H54 (cell line): ENCODE measurements around the gene TANGO6.

Experiments
- DNase-seq: peaks from one replicate; pipeline ENCODE4 v3.0.0; 2011; ENCODE audit warnings: low spot score, mixed read lengths; ENCODE audit not compliant: insufficient read length
- FAIRE-seq: peaks from 3 replicates; lab custom pipeline; 2011; peaks lifted over from hg19 to GRCh38; lab: Jason Lieb, UNC
- POLR2A ChIP-seq: IDR thresholded peaks from 2 replicates; pipeline ENCODE4 v1.6.1; 2011; ENCODE audit warnings: low read depth, mild to moderate bottlenecking, low read length

The TANGO6 gene

DNA sequence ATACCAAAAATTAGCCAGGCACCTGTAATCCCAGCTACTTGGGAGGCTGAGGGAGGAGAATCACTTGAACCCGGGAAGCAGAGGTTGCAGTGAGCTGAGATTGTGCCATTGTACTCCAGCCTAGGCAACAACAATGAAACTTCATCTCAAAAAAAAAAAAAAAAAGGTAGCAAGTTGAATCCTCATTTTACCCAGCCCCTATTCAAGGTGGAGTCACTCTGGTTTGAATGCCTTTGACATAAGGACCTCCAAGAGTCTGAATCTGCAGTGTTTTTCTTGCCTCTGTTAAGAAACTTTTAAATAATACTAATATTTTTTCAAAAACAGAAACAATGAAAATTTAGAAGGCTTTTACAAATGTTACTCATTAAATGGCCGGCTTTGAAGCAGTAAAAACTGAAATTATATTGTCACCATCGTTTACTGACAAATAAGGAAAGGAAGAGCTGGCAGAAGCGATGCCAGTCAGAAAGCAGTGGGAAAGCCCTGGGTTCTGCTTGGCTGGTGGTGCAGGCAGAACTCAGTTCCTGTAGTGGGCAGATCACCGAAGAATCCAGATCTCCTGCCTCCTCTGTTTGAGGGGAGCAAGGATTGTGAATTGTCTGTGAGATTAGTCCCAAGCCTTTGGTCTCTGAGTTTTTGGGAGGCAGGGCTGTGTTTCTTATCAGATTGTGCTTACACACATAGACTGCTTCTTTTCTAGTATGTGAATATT lies 162.5 kb downstream of the TANGO6 start:
- DNase-seq (no peak), FAIRE-seq (no peak)
- TF ChIP-seq POLR2A = no peak

DNA sequence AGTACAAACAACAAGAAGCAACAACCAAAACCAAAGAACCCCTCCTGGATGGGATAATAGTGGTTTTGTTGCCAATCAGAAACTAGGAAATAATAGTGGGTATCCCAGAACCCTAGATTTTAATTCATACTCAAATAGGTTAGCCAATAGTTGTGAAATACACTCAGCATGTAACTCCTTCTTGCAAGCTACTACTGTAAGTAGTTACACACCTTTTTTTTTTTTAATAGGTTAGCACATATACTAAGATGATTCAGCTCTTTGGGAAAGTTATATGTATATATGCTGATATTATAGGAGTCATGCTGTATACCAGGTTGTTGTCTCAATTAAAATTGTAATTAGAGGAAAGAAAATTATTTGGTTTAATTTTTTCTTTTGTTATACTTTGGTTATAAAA lies 169.6 kb downstream of the TANGO6 start:
- no peak for TF ChIP-seq POLR2A
- FAIRE-seq (no peak), DNase-seq (no peak)

DNA sequence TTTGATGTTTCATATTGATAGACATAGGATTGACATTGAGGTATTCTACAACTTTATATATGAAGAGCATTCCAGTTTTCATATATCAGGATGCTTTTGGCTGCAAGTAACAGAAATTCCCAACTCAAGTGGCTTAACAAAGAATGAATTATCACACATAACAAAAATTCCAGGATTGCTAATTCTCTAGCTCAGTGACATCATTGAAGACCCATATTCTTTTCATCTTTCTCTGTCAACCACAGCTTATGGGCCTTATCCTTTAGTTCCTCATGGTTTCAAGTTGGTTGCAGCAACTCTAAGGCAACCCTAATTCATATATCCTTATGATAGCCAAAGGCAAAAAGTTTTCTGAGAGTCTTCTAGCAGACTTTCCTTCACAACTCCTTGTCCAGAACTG lies 170.7 kb downstream of the TANGO6 start:
- DNase-seq (no peak), FAIRE-seq (no peak)
- no peak for TF ChIP-seq POLR2A

DNA sequence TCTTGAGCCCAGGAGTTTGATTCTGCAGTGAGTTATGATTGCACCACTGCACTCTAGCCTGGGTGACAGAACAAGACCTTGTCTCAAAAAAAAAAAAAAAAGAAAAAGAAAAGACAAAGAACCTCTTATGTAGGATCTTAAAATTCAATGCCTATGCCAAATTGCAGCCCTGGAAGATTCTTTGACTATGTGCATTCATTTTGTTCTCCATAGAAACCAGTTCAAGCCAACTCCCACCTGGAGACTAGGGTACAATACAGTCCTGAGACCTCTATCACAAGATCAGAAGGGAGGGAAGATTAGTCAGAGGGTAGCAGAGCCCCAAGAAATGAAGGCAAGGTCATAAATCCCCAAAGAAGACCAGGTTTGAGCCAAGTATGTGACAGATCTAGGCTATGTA lies 171.5 kb downstream of the TANGO6 start:
- peak; percentile 15 for FAIRE-seq
- no peak for TF ChIP-seq POLR2A
- no peak for DNase-seq

DNA sequence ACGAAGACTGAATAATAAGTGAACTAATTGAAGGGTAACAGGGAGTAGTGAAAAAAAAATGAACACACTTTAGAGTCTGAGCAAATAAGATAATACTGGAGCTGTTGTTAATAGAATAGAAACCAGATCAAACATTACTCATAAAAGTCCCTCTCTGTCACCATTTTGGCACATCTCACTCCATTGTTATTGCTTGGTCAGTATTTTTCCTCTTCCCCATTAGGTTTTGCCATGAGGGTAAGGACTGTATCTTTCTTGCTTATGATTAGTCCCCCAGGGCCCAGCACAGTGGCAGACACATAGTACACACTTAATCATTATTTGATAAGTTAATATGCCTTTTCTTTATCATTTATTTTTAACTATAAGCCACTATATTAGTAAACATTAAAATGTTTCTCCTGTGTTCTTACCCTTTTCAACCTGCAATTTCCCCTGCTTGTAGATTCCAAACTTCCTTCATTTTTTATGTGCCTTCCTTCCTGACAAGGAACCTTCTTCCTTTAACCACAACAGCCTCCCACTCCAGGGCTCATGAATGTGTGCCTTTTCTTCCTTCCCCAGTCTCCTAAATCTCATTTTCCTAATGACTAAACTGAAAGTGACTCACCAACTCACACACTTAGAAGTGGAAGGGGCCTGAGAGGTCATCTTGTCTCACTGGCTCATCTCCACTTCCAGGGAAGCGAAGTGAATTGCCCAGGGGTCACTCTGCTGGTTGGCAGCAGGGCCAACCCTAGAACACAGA lies 173.9 kb downstream of the TANGO6 start:
- DNase-seq (peak; percentile 68), FAIRE-seq (peak; percentile 98)
- TF ChIP-seq POLR2A = no peak

DNA sequence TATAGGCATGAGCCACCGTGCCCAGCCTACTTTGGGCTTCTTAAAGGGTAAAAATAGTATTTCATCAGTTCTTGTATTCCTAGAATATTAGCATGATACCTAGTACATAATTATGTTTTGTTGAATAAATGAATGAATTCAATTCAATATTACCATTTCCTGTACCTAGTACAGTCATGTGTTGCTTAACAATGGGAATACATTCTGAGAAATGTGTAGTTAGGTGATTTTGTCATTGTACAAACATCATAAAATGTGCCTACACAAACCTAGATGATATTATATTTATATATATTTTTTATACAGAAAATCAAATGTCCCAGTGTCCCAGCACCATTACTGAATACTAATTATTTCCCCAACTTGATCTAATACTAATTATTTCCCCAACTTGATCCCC lies 176.5 kb downstream of the TANGO6 start:
- FAIRE-seq (no peak), DNase-seq (no peak)
- TF ChIP-seq POLR2A = no peak

DNA sequence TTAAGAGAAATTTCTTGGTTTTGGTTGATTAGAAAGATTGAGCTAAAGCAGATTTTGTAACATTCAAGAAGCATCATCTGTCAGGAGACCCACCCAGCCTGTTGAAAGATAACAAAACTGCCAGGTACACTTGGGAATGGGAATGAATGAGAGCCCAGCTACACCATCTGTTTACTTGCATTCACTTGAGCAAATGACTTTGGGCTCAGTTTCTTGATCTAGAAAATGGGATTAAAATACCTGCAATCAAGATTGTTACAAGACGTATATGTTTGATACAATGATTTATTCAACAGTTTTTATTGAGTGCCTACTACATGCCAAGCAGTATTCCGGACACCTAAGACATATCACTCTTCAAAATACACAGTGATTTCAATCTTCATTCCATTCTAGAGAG lies 185.8 kb downstream of the TANGO6 start:
- DNase-seq (no peak), FAIRE-seq (no peak)
- TF ChIP-seq POLR2A = no peak

DNA sequence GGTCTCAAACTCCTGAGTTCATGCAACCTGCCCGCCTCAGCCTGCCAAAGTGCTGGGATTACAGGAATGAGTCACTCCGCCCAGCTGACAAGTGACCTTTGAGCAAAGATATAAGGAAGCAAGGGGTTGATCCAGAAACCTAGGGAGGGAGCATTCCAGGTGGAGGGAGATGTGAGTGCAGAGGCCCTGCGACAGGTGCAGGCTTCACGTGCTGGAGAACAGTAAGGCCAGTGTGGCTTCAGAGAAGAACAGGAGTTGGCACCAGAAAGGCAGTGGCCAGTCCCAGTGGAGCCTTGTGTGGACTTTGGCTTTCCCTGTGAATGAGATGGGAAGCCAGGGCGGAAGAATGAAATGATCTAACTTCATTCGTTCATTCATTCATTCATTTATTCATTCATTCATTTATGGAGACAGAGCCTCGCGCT lies 188.6 kb downstream of the TANGO6 start:
- DNase-seq = no peak
- no peak for FAIRE-seq

DNA sequence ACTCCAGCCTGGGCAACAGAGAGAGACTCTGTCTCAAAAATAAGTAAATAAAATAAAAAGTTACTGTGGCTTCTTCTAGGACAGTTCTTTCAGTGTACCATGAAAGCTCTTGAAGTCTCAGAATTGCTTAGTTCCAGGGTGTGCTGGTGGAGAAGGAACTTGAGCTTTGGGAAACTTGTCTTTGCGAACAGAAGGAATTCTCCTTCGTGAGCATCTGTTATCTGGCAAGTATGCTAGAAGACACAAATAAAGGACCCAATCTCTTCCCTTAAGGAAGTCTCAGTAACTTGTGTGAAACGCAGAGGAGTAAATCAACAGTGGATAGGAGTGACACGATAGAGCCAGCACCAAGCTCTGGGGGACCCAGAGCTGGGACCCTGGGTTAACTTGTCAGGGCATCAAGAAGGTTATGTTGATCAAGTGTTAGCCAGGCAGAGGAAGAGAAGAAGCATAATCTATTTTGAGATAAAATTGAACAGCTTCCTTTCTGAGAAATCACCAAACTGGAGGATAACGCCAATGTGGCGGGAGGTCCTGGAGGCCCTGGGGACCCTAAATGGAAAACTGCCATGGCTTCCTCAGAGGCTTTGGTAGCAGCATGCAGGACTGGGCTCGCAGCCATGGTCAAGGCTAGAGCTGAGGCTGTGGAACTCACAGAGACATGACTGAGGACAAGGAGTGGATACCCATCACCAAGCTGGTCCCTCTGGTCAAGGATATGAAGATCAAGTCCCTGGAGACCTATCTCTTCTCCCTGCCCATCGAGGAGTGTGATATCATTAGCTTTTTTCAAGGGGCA lies 190.0 kb downstream of the TANGO6 start:
- FAIRE-seq = no peak
- no peak for DNase-seq
- TF ChIP-seq POLR2A = no peak

More for the DNA sequence above, 188.6 kb downstream of the TANGO6 start:
- TF ChIP-seq POLR2A = no peak

DNA sequence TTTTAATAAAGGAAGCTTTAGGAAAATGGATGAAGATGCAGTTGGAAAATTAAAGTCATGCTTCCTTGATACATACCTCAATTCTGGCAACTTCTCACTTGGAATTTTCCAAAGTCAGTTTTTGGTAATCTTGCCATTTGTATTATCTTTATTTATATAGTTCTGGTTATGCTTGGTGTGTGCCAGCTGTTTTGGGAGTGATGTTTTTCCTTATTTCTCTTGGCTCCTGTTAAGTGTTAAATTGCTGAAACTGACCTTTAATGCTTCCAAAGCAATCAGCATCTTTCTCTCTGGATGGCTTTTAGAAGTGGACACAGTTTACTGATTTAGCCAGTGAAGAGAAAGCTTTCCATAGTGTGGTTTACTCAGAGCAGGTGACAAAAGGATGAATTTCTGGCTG lies 192.0 kb downstream of the TANGO6 start:
- FAIRE-seq = no peak
- TF ChIP-seq POLR2A = no peak
- DNase-seq = no peak

DNA sequence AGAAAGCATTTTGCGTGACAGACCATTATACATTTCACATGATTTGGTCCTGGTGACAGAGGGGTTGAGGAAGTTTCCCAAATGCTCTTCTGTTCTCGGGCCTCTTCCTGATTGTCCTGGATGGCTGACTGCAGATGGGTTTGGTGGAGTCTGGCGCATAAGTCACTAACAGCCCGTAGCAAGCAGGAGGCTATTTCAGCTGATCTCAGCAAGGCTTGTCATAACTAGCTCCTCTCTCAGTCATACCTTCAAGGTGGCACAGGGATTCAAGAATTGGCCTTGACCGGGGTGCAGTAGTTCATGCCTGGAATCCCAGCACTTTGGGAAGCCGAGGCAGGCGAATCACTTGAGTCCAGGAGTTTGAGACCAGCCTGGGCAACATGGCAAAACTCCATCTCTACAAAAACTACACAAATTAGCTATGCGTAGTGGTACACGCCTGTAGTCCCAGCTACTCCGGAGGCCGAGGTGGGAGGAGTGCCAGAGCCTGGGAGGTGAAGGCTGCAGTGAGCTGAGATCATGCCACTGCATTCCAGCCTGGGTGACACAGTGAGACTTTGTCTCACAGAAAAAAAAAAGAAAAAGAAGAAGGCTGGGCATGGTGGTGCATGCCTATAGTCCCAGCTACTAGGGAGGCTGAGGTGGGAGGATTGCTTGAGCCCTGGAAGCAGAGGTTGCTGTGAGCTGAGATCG lies 193.2 kb downstream of the TANGO6 start:
- no peak for TF ChIP-seq POLR2A
- no peak for DNase-seq
- no peak for FAIRE-seq

DNA sequence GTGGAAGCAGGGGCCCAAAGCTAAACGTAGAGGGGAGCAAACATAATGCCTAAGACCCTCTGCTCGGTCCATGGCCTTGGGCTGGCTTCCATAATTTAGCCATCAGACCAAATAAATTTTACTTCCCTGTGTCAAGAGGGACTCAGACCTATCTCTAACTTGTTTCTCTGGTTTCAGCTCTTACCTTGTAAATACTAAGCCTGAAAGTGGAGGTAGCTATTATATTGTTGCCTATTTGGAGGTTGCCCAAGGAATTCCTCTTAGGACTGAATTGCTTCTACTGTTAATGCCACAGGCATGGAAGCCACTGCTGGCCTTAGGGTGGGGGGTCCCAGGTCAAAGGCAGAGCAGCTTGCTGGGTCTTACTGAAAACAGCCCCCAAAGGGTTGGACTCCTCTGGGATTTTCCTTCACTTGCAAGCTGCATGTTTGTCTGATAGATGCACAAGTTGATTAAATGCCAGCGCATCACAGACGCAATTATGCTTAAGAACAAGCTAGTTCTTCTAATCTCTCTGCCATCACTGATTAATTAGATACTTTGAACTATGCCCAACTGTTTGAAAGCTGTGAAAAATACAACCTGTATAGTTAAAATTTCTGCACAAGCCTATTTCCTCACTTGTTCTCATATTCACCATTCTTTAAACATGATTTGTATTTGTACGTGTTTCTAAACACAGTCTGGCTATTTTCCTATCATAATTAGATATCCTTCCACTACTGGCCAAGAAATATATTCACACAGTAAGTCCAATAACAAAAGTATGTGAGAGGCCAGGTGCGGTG lies 194.2 kb downstream of the TANGO6 start:
- TF ChIP-seq POLR2A = no peak
- DNase-seq (no peak), FAIRE-seq (no peak)
